K562 (cell line): Measurements from ENCODE around the gene TMEM150C. TPM values are rescaled to one million over a fixed set of nuclear protein-coding genes. Genes with fewer than 3 reads are reported as not detected.

Experiments used
- ATAC-seq: fragments of 200-7000 bp; cut with Tn5 transposase; 3 replicates; pipeline ENCODE4 v1.9.1; 2020; ENCODE audit warnings: moderate library complexity
- BruUV-seq: library from RNA; stranded (reverse); fragments of 400-500 nt; replicated peaks from 2 replicates; lab custom pipeline; 2021; lab: Mats Ljungman, UMichigan
- CTCF ChIA-PET: fragments of 300-600 bp; formaldehyde crosslinking; extraction: SDS; loops from one replicate; lab custom pipeline; 2021; ENCODE audit warnings: low intra/inter-chr PET ratio; lab: Yijun Ruan, JAX
- POLR2A ChIA-PET: fragments of 300-600, 350-650 bp; sonication (Branson Sonifier 250); formaldehyde crosslinking; extraction: SDS; loops from one replicate; lab custom pipeline; 2021; ENCODE audit warnings: antibody characterized with exemption, inconsistent platforms; lab: Yijun Ruan, JAX
- DNase-seq, 4 experiments: peaks; one replicate each; pipeline versions ENCODE4 v3.0.0 to v3.0.0-alpha.2; 2011 to 2018; ENCODE audit warnings: low spot score in 3 of 4, mixed read lengths in 3 of 4; ENCODE audit errors: extremely low read depth in 1 of 4
- FAIRE-seq: peaks from 2 replicates; lab custom pipeline; 2011; peaks lifted over from hg19 to GRCh38; lab: Jason Lieb, UNC
- H2AFZ ChIP-seq: 2 replicates; pipeline ENCODE4 v1.6.0; 2011; ENCODE audit warnings: low read depth, low read length, control low read depth, inconsistent platforms
- H3K27ac ChIP-seq: fragments of 200-600 bp; 3 replicates; pipeline ENCODE4 v1.8.0; 2011; ENCODE audit warnings: low read depth, mild to moderate bottlenecking, control low read depth, inconsistent platforms, low read length, moderate library complexity, mixed read lengths; ENCODE audit errors: extremely low read depth
- H3K27me3 ChIP-seq, 2 experiments: fragments of 300-600 bp in 1 of 2; 2 replicates in 1 of 2; 3 replicates in 1 of 2; pipeline versions ENCODE4 v1.6.0 to v1.8.0; 2011; ENCODE audit warnings: inconsistent platforms in 2 of 2, low read length in 2 of 2, mild to moderate bottlenecking in 1 of 2, mixed read lengths in 1 of 2, moderate library complexity in 1 of 2; ENCODE audit not compliant: control insufficient read depth in 2 of 2, insufficient read depth in 2 of 2
- H3K36me3 ChIP-seq: fragments of 300-600 bp; 3 replicates; pipeline ENCODE4 v1.8.0; 2011; ENCODE audit warnings: mild to moderate bottlenecking, low read length, inconsistent platforms; ENCODE audit not compliant: control insufficient read depth, insufficient read depth
- H3K4me1 ChIP-seq, 2 experiments: fragments of 200-600 bp in 1 of 2; replicated peaks in 1 of 2; 2 replicates in 1 of 2; 3 replicates in 1 of 2; pipeline versions ENCODE4 v1.5.1 to v1.8.0; 2011; ENCODE audit warnings: inconsistent platforms in 2 of 2, low read length in 2 of 2, mild to moderate bottlenecking in 1 of 2, mixed read lengths in 1 of 2, moderate library complexity in 1 of 2; ENCODE audit not compliant: control insufficient read depth in 2 of 2, insufficient read depth in 2 of 2
- H3K4me2 ChIP-seq: 2 replicates; pipeline ENCODE4 v1.6.1; 2011; ENCODE audit warnings: low read length, control low read depth, inconsistent platforms, mixed read lengths; ENCODE audit not compliant: insufficient read depth
- H3K4me3 ChIP-seq: fragments of 200-600 bp; sonication (generic), shearing (Covaris generic); 2 replicates; pipeline ENCODE4 v1.5.1; 2016; ENCODE audit warnings: control low read depth, inconsistent platforms
- H3K79me2 ChIP-seq: fragments of 200-600 bp; 3 replicates; pipeline ENCODE4 v1.8.0; 2011; ENCODE audit warnings: low read length, inconsistent platforms; ENCODE audit not compliant: control insufficient read depth, insufficient read depth
- H3K9ac ChIP-seq, 2 experiments: 2 replicates each; pipeline versions ENCODE4 v1.6.0 to v1.6.1; 2011; ENCODE audit warnings: low read depth in 2 of 2, low read length in 2 of 2, control low read depth in 1 of 2, inconsistent platforms in 1 of 2, mild to moderate bottlenecking in 1 of 2, mixed read lengths in 1 of 2; ENCODE audit not compliant: insufficient read depth in 1 of 2
- H3K9me1 ChIP-seq: one replicate; pipeline ENCODE4 v1.6.0; 2011; ENCODE audit warnings: inconsistent platforms, mild to moderate bottlenecking, low read length, moderate library complexity; ENCODE audit not compliant: control insufficient read depth, insufficient read depth
- H3K9me3 ChIP-seq: replicated peaks from 2 replicates; pipeline ENCODE4 v1.5.1; 2011; ENCODE audit warnings: low read depth, low read length, inconsistent platforms; ENCODE audit not compliant: control insufficient read depth, insufficient read depth
- H4K20me1 ChIP-seq: replicated peaks from 2 replicates; pipeline ENCODE4 v1.6.1; 2011; ENCODE audit warnings: low read length, inconsistent platforms, mixed read lengths; ENCODE audit not compliant: control insufficient read depth, insufficient read depth
- ATF1 ChIP-seq, 2 experiments: fragments of 450-650 bp in 1 of 2; IDR thresholded peaks; 2 replicates each; pipeline ENCODE4 v1.6.1; 2016; ENCODE audit warnings: missing compliant biosample characterization in 1 of 2, missing genetic modification characterization in 1 of 2
- BRD9 ChIP-seq: fragments of 450-650 bp; IDR thresholded peaks from 2 replicates; pipeline ENCODE4 v1.6.1; 2018; ENCODE audit warnings: low read depth; ENCODE audit not compliant: partially characterized antibody
- ELF4 ChIP-seq: fragments of 450-650 bp; formaldehyde crosslinking; IDR thresholded peaks from 2 replicates; pipeline ENCODE4 v1.4.0; 2022; ENCODE audit warnings: missing genetic modification characterization
- FOXJ2 ChIP-seq: fragments of 200-800 bp; sonication (Bioruptor generic); IDR thresholded peaks from 2 replicates; pipeline ENCODE4 v1.6.1; 2016; ENCODE audit warnings: missing genetic modification characterization, missing compliant biosample characterization
- HNRNPLL ChIP-seq: fragments of 200-400 bp; formaldehyde crosslinking; IDR thresholded peaks from 2 replicates; pipeline ENCODE4 v1.6.1; 2017; ENCODE audit warnings: low read length, low read depth, mild to moderate bottlenecking; ENCODE audit not compliant: poor library complexity, severe bottlenecking
- JUND ChIP-seq, 2 experiments: IDR thresholded peaks; 2 replicates in 1 of 2; 3 replicates in 1 of 2; pipeline ENCODE4 v1.6.1; 2011; ENCODE audit warnings: borderline replicate concordance in 2 of 2, low read depth in 2 of 2, low read length in 2 of 2, improper control_type of control experiment in 1 of 2, missing biosample characterization in 1 of 2, missing genetic modification characterization in 1 of 2, missing genetic modification reagents in 1 of 2
- L3MBTL2 ChIP-seq: fragments of 450-650 bp; IDR thresholded peaks from 2 replicates; pipeline ENCODE4 v1.6.1; 2016; ENCODE audit warnings: mild to moderate bottlenecking, moderate library complexity
- SRSF9 ChIP-seq: fragments of 200-400 bp; formaldehyde crosslinking; IDR thresholded peaks from 2 replicates; pipeline ENCODE4 v1.6.1; 2017; ENCODE audit warnings: low read depth, low read length, borderline replicate concordance
- ZNF146 ChIP-seq: IDR thresholded peaks from one replicate; pipeline ENCODE4 v1.6.1; 2018; ENCODE audit warnings: missing compliant biosample characterization; ENCODE audit not compliant: unreplicated experiment
- ZNF175 ChIP-seq: fragments of 200-800 bp; sonication (Bioruptor generic); IDR thresholded peaks from 2 replicates; pipeline ENCODE4 v1.6.1; 2016; ENCODE audit warnings: low read depth, mild to moderate bottlenecking, missing genetic modification characterization, missing compliant biosample characterization
- ZNF239 ChIP-seq: fragments of 250-450 bp; sonication (Bioruptor Pico); IDR thresholded peaks from 2 replicates; pipeline ENCODE4 v1.4.0; 2020; ENCODE audit warnings: mild to moderate bottlenecking
- ZNF518B ChIP-seq: fragments of 250-450 bp; sonication (Bioruptor Pico); IDR thresholded peaks from 2 replicates; pipeline ENCODE4 v1.5.0; 2021; ENCODE audit warnings: mild to moderate bottlenecking, moderate library complexity
- WGBS: fragments of 100-300 bp; shearing (Covaris generic); methylation state at CpG from one replicate; pipeline ENCODE4 v1.1.6; 2016; ENCODE audit warnings: low coverage, mixed read lengths; ENCODE audit not compliant: insufficient coverage; ENCODE audit errors: missing lambda C conversion rate; 5-methylcytosine and 5-hydroxymethylcytosine counted together
- in situ Hi-C: fragments of 300-500 bp; cut with MboI; formaldehyde crosslinking; loops from 4 replicates; pipeline ENCODE4 v1.15.0; 2018; ENCODE audit warnings: inconsistent platforms, mixed read lengths
- intact Hi-C: fragments of 100-400 bp; cut with micrococcal nuclease; formaldehyde crosslinking; loops from 2 replicates; pipeline ENCODE4 v1.14.2; 2022
- polyA plus RNA-seq, 8 experiments: library from polyadenylated mRNA; depleted of rRNA in 4 of 8; stranded (reverse) in 5 of 8; unstranded in 3 of 8; fragments of >200 nt; fragmentation: Nextera tagmentation in 2 of 8; fragmentation: Illumina TruSeq in 1 of 8; extraction: Ambion mirVana in 2 of 8; extraction: Trizol in 1 of 8; gene quantifications; 2 replicates each; pipeline versions ENCODE4 v1.2.1 to v1.2.3, GENCODE V29; 2011 to 2014; ENCODE audit warnings: inconsistent platforms in 1 of 8, missing spikeins in 1 of 8
- total RNA-seq, 7 experiments: library from RNA; depleted of rRNA in 6 of 7; stranded (reverse); fragments of >200 nt in 6 of 7; fragmentation: Illumina TruSeq in 2 of 7; extraction: Trizol in 2 of 7; gene quantifications; 2 replicates each; pipeline versions ENCODE4 v1.2.1 to v1.2.3, GENCODE V29; 2011 to 2021; ENCODE audit warnings: low replicate concordance in 1 of 7

The TMEM150C gene
- total and polyA plus RNA-seq, 9 of the 15 experiments (the other 6 are each of a cell fraction or from before 2014, with no cell fraction given) = 0.07 TPM; not detected in 8

GRCh38 chr4:82484996-82485783 lies 76.6 kb downstream of the TMEM150C start:
- no peak for FAIRE-seq
- POLR2A ChIA-PET = interaction anchor here (0.6 kb wide), 1 partner anchor 182 kb away, joined by 4 read pairs; no protein-coding TSS in a partner anchor

GRCh38 chr4:82482387-82482786 lies 79.4 kb downstream of the TMEM150C start:
- WGBS = 2% methylated on average over 6 of the region's 6 CpGs
- ChIA-PET CTCF (no interaction called here), POLR2A (no interaction called here)
- Histone ChIP-seq H3K27me3 (peaks cover 32 to 49% of the 10 kb centered on the region in 2 experiments), H3K4me2 (no peak overlapping the region), H3K9ac (no peak overlapping the region), H4K20me1 (no peaks in the 10 kb centered on the region), H2AFZ (no peak overlapping the region), H3K9me3 (no peaks in the 10 kb centered on the region), H3K9me1 (no peaks in the 10 kb centered on the region), H3K36me3 (no peaks in the 10 kb centered on the region), H3K27ac (no peak overlapping the region), H3K4me1 (no peaks in the 10 kb centered on the region; a peak in 1 of 5 replicates), H3K79me2 (no peaks in the 10 kb centered on the region), H3K4me3 (no peak overlapping the region)
- ATAC-seq (no peak), FAIRE-seq (no peak), DNase-seq (no peak)
- intact Hi-C loops = no loop called here
- BruUV-seq = no TSS peak
- in situ Hi-C loops = no loop called here
- no peak for TF ChIP-seq HNRNPLL
- no peak for TF ChIP-seq JUND (IDR thresholded peaks at IDR 0.05; ENCODE audit: borderline replicate concordance, low read depth, low read length)
- TF ChIP-seq JUND (tag; IDR thresholded peaks at IDR 0.05; ENCODE audit: borderline replicate concordance, low read depth, low read length) = no peak
- TF ChIP-seq ZNF175 (CRISPR knock-in tag) = no peak
- no peak for TF ChIP-seq SRSF9
- no peak for TF ChIP-seq ATF1 (CRISPR knock-in tag; IDR thresholded peaks at IDR 0.05)
- TF ChIP-seq ATF1 (tag; IDR thresholded peaks at IDR 0.05) = no peak
- TF ChIP-seq FOXJ2 (tag) = no peak
- TF ChIP-seq ZNF518B (CRISPR knock-in tag) = no peak

More at GRCh38 chr4:82484996-82485783, 76.6 kb downstream of the TMEM150C start:
- no peaks in the 10 kb centered on the region for H3K9me1 ChIP-seq
- TF ChIP-seq L3MBTL2 (no peak), ZNF239 (no peak), BRD9 (no peak), ELF4 (CRISPR knock-in tag) (no peak), ZNF146 (CRISPR knock-in tag) (no peak)
- TF ChIP-seq, all 486 proteins: peak for 0
- intact Hi-C loops = no loop called here
- in situ Hi-C loops = no loop called here
- H3K27ac ChIP-seq = no peak overlapping the region
- no peak overlapping the region for H3K9ac ChIP-seq
- H2AFZ ChIP-seq = no peak overlapping the region
- 2% methylated on average over 14 of the region's 14 CpGs for WGBS
- no peak overlapping the region for H3K4me2 ChIP-seq
- CTCF ChIA-PET = no interaction called here
- H3K36me3 ChIP-seq = no peaks in the 10 kb centered on the region
- ATAC-seq (no peak), DNase-seq (no peak)
- no peaks in the 10 kb centered on the region for H3K79me2 ChIP-seq
- H3K4me3 ChIP-seq = no peak overlapping the region
- H3K4me1 ChIP-seq = no peaks in the 10 kb centered on the region
- no peaks in the 10 kb centered on the region for H4K20me1 ChIP-seq
- H3K9me3 ChIP-seq = no peaks in the 10 kb centered on the region
- BruUV-seq = no TSS peak
- peaks cover 27 to 36% of the 10 kb centered on the region in 2 experiments for H3K27me3 ChIP-seq
